LHCN-M2 (cell line): Measurements from ENCODE around the gene SEMA7A. TPM values are rescaled to one million over a fixed set of nuclear protein-coding genes. Genes with fewer than 3 reads are reported as not detected.

Experiments
- DNase-seq: peaks from one replicate; pipeline ENCODE4 v3.0.0-alpha.2; 2012; ENCODE audit warnings: low read depth
- total RNA-seq: library from RNA; depleted of rRNA; stranded (reverse); fragments of >200 nt; gene quantifications from 2 replicates; pipeline ENCODE4 v1.2.3, GENCODE V29; 2014

The SEMA7A gene
- total RNA-seq, 1 experiment from 2014 or later: 131 TPM

DNA sequence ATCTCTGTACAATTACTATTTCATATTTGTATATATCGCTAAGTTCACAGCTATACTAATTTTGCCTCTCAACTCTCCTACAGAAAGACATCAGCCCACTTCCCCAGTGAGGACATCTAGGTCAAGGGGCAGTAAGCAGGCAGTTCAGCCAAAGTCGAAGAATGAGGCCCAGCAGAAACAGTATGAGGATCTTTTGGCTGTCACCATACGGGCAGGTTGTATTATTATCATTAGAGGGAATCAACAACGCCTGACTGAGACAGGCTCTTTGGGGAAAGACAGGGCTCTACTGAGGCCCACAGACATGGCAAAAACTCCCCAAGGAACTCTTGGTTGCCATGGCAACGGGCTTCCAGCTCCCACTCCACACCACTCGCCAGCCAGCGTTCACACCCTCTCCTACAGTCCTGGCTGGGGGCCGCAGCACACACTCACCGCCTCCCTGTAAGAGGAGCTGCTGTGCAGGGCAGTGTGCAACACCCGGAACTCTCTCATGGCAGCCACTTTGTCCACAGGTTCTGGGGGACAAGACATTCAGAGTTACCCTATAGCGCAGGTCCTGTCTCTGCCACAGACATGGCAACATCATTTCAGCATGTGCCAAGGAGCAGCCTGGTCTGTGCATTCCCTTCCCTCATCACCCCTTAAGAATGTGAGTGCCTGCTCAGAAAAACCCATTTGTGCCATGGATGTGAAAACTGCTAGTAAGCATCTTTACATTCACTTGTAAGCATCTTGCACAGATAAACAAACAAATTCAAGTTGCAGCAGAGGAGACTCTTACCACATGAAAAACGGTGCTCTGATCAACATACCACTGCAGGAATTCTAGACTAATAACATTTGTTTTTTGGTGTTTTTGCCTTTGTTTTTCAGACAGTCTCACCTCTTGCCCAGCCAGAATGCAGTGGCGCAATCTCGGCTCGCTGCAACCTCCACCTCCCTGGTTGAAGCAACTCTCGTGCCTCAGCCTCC is 18.4 kb upstream of the SEMA7A start:
- no peak for DNase-seq

DNA sequence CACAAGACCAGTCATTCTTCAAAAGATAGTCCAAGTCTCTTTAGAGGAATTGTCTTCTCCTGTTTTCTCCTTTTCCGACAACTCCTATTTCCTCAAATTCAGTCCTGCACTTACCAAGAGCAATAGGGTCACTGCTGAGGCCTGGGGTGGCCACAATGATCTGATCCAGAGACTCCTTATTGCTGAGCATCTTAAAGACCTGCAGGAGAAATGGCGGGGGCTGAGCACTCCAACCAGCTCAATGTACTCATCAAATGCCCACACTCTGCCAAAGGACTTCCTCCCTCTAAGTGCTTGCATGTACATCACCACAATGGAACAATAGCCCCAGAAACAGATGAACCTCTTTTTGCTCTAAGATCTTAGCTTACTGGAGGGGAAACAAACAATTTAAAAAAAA is 17.6 kb upstream of the SEMA7A start:
- no peak for DNase-seq

DNA sequence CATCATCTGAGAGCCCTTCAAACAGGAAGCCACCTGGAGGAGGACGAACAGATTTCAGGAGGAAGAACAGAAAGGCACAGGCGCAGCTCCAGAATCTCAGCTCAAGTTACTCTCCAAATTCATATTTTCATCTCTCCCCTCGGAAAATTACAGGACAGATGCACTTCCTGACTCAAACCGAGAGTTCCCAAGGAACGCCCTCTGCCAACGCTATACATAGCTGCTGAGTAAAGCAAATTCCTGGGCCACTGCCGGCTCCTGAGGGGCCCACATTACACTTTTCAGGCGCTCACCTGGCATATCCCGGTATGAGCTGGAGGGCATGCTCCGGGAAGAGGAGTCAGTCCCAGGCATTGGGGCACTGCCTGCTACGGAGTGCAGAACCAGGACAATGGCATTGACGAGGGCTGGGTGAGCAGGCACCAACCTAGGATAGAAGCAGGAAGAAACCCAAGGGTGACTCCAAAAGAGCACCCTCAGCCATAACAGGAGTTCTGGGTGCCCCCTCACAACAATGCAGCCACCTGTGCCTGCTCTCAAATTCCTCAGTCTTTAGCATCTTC is 16.0 kb upstream of the SEMA7A start:
- no peak for DNase-seq

DNA sequence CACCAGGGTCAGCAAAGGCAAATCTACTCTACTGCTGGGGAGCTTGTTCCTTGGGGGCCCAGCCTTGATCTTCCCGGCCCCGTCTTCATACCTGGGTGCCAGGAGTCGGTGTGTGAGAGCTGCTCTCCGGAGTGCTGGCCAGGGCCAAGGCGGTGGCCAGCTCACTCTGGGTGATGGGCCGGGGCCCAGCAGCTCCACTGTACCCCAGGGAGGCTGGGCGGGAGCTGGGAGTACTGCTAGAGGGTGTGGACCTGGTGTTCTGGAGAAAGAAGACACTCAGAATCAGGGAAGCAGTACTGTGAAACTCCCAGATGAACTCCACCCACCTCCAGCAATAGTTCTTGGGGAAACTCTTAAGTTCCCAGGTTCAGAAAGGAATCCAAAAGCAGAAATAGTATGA is 15.3 kb upstream of the SEMA7A start:
- no peak for DNase-seq

DNA sequence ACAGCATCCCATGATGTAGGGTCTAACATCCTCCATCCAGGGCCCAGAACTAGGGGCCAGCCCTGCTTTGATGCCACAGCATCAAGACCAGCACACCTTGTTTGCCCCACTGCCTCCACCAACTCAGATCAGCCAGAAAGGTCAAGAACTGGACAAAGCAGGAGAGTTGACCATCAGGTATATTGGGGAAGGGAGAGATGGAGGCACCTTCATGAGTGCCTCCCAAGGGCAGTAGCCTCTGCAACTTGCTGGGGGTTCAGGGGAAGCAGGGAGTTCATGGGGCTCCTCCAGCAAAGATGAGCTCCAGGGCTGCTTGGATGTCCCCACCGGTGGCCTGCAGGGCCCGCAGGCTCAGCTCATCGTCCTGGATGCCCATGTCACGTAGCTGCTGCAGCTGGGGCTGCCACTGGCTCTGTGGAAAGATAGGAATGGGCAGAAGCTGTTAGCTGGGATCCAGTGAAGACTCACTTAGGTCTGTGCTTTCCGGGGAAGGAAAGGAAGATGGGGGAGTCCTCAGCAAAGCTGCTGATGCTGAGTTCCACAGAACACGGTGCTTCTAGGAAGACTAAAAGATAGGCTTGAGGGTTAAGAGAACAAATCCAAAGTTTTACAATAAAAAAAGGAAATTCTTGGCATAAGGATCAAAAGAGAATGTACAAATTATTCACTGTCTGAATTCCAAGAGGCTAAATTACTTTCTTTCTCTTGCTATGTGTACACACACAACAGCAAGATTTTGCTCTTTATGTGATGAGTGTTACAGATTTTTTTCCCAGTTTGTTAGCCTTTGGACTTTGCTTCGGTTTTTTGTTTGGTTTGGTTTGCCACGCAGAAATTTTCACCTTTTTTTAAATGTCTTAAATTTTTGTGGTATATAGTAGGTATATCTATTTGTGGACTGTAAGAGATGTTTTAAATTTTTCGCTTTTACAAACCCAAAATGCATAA is 12.3 kb upstream of the SEMA7A start:
- no peak for DNase-seq

DNA sequence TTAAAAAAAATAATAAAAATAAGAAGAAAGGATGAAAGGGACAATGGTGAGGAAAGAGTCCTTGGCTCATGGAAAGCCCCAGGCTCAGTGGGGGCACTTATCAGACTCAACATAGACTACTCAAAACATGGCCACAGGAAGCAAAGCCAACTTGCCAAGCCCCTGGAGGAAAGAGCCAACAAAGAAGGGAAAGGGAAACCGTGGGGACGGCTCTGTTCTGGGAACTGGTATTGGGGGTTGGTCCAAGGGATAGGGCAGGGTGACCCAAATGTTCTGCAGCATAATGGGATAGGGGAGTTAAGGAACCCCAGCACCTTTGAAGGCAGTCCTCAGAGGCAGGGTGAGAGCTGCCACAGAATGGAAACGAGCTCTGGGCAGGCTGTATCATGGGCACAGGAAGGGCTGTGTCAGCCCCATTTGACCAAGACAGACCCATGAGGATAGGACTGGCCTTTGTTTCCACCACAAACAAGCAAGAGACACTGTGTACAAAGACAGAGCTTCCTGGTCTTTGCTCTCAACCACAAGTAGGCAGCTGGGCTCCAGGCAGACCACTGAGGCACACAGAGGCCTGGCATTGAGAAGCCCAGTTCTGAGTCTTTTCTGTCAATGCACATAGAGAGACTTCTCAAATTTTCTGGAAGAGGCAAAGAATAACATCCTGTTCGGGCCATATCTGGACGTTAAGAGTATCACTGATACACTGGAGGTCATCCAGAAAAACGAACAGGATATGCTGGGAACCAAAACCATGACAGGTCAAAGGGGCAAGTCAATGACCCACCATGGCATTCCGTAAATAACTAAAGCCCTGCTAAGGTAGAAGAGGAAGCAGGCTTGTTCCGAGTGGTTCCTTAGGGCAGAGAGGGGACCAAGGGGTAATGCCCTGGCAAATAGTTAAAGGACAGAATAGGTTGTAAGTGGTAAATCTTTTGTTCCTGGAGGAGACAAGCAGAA is 10.6 kb upstream of the SEMA7A start:
- DNase-seq: no peak

DNA sequence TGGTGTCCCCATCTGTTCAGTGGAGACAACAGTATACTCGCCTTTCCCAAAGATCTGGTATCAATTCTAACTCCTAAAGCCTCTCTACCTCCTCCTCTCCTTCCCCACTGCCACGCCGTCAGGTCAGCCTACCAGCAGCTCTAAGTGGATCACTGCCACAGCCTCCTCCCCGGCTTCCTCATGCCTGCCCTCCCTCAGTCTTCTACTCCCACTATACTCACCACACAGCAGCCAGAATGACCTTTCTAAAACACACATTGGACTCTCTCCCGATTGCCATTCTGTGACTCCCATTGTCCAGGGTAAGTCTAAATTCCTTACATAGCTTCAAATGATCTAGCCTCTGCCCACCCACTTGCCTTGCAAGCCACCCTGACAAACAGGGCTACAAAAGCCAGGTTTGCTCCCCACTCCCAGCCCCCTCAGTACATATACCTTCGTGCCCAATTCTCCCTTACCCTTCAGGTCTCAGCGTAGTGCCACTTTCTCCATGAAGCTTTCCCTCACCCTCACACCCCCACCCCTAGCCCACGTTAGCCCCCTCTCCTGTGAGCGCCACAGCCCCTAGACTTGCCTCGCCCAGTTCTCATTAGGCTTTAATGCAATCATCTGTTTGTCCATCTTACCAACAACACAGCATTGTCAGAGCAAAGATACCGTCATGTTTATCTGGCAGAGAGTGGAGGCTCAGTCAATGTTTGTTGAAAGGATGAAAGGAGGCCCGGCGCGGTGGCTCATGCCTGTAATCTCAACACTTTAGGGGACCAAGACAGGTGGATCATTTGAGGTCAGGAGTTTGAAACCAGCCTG is 9.5 kb upstream of the SEMA7A start:
- no peak for DNase-seq

DNA sequence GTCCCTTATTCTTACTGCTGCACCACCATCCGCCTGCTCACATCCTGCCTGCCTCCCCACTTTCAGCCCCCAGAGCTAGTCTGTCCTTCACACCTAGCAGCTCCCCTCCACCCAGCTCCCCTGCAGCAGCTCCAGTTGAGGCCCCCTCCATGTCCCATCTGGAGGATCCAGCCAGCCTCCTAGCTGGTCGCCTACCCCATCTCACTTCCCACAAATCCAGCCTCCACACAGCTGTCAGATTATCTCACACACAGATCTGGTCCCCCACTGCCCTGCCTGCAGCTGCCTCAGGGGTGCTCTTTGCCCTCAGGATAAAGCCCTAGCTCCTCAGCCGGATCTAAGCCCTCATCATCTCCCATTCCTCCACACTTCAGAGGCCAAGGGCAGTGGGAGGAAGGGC is 8.8 kb upstream of the SEMA7A start:
- no peak for DNase-seq

DNA sequence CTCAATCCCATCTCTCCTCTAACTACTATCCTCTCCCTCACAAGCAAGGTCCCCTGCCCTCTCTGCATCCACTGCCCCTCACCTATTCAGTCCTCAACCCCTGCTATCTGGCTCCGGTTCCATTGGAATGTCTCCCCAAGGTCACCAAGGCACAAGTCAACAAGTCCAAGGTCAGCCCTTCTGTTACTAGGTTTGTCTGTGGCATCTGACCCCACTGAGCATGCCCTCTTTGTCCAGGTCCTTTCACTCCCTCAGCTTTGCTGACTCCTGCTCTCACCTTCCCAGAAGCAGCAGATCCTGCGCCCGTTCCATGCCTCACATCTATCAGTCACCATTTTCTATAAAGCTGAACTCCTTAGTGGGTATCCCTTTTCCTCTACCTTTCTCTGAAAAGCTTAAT is 8.3 kb upstream of the SEMA7A start:
- DNase-seq: no peak

DNA sequence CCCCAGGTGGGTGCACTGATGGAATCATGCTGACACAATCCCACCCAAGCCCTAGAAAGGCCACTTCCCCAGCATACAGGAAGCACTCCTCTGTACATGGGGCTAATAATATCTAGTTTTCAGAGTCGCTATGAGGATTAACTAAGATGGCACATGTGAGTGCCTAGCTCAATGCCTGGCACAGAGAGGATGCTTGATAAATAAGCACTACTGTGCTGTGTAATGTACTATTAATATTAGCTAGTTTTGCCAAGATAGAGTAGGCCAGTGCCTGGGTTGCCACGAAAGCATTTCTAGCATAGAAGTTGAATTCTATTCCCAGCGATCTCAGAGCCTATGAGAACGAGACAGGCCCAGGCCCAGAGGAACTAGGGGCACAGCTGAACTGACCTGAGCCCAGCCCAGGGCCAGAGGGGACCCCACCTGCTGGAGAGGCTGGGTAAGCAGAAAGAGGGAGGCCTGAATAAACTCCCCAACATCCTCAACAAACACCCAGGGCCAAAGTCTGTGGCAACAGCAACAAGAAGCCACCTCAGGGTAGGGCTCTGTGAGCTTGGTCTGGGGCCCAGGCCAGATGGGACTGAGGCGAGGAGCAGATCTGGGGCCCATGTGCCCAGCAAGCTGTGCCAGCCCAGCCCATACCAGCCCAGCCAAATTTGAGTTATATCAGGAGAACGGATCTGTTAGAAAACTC is 7.6 kb upstream of the SEMA7A start:
- DNase-seq: no peak

DNA sequence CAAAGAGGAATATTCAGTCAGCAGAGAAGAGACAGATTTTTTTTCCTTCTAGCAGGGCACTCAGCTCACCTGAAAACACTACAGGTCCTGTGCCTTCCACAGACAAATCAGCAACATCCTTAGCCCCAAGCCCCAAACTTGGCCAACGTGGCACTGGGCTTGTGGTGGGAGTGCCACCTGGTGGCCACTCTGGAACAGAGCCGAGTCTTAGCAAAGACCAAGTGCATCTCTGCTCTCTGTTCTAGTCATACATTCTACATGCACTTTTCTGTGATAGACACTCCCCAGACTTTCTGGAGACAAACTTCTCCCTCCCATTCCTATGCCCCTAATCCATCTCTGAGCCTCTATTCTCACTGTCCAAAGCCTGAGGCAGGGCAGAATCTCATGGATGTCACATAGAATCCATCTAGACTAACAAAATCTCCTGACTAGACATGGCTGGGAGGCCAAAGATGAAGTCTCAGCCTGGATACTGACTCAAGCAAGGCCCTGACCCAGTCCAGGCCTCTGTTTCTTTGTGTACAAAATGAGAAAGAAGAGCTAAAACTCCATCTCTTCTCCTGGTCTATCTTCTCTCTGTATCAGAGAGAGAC is 5.1 kb upstream of the SEMA7A start:
- DNase-seq: peak; percentile 60

DNA sequence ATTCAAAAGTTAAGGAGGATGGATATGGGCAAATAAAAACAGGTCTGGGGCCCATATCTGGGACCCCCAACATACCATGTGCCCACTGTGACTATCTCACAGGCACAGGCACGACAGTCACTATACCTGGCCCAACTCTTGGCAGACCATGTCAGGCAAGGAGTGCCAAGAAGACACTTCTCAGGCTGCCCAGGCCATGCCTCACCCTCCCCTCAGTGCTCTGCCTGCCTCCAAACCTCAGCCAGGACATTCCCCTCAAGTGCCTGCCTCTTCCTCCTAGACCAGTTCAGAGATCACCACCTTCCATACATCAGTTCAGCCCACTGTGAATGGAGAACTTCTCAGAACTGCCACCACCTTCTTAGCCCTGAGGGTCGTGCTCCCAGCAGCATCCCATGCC is 4.4 kb upstream of the SEMA7A start:
- no peak for DNase-seq

DNA sequence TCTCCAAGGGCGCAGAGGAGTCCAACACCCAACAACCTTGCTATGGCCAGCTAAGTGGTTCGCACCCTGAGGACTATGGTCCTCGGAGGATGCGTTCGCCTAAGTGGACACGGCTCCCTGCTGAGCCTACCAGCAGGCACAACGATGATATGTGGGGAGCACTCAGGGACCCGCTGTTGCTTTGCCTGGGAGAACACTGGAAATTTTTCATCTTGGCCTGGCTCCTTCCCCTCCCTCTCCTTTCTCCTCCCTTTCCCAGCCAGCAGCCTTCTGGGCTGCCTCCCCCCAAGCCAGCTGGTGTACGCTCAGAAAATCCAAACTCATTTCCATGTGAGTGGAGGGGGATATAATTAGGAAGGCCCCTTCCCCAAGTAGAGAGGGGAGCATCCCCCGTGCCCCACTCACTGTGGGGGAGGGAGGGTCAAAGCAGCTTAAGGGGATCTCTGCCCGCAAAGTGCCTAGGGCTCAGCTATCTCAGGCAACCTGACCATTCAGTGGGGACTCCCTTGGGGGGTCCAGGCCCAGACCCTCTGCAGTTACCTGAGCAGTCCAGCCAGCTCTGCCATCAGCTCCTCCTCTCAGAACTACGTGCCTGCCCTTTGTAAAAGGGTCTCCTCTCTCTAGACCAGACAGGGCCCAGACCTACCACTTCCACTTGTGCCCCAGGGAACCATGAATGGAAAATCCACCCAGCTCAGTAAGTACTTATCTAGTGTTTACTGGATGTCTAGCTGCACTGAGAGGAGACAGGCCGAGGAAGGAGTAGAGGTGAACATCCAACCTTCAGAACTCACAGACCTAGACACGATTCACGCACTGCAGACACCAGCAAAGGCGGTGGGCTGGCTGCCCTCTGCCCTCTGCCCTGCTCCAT is 742 bp upstream of the SEMA7A start:
- DNase-seq: no peak

DNA sequence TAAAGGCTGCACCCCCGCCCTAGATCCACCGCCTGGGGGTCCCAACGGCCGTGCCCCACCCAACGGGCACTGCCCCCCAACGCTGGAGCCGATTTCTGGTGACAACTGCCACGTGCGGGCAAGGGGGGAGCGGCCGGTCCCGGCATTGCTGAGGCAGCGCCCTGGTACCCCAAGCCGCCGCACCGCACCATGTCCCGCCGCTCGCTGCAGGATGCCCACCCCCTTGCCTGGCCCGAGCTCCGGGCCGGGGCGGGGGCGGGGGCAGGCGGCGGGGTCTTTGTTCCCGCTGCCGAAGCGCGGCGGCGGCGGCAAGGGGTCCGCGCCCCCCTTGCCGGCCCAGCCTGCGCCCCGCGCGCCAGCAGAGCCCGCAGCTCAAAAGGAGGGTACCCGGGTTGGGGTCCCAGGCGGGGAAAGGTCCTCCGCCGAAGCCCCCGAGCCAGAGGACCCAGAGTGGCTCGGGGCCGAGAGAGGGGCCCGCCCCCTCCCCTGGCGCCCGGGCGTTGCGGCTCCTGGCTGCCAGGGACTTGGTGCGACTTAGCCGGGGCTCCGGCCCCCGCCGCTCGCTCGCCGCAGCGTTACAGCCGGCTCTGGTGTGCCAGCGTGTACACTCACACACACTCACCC is 678 bp downstream of the SEMA7A start:
- DNase-seq: no peak

DNA sequence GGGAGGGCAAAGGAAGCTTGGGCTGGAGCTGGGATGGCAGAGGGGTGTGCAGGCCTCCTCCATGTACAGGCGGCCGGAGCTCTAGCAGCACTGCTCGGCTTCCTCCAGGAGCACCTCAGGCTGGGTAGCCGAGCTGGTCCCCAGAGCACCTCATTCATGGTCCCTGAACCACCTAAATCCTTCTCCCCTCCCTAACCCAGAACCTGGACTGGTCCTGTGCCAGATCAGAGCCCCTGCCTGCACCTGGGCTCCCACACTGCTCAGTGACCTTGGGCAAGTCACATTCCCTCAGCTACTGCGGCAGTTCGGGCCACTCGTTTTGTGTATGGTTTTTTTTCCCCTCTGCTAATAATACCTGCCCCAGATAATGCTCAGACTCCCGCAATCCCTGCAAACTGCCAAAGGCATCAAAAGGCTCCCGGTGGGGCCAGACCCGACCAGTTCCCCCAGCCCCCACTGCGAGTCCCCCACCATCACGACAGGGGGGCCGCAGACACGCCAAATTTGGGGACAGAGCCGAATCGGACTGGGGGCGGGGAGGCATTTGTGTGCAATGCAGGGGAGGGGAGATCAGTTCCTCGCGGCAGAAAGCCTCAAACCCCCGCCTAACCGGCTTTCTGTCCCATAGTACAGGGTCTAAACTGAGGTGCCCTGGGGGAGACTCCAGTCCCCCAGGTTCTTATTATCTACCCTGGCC is 1.3 kb downstream of the SEMA7A start:
- no peak for DNase-seq

DNA sequence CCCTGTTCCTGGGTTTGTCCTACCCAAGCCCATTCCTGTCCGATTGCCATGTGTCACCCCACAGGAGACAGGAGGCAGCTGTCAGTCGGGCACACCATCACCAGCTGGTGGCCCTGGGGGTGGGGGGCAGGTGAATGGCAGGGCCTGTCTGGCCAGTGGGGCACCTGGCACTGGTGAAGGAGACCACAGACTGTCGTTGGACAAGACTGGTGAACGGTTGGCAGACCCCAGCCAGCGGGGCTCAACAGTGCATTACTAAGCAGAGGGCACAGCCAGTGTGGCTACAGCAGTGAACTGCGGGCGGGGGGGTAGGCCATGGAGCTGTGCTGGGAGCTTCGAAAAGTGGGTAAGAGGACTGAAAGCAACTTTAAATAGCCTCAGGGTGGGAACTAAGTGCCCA is 2.1 kb downstream of the SEMA7A start:
- no peak for DNase-seq

DNA sequence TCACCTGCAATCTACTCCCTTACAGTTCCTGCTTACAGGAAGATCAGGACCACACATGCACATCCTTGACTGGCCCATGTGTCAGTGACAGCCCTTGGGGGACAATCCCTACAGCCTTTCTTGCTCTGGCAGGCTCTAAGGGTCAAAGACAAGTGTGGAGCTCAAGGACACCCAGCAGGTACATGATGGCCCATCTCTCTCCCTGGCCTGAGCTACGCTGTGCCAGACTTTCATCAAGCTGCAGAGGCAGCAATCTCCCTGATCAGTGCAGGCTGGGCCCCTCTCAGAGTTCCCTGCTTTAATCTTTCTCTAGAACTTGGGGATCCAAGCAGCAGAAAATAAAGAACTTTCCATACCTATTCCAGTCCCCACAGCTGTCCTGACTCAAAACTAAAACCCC is 2.6 kb downstream of the SEMA7A start:
- no peak for DNase-seq
